ENCODE data around the gene MTA2.
"Not testable (repeated sequence)": the region's sequence is repeated elsewhere in the genome, so short reads cannot be mapped to it uniquely, and the experiment has no call there.

Gene MTA2

GRCh38 chr11:62565100-62565802 lies 36.4 kb downstream of the MTA2 start:
- no peak for DNase-seq

DNA sequence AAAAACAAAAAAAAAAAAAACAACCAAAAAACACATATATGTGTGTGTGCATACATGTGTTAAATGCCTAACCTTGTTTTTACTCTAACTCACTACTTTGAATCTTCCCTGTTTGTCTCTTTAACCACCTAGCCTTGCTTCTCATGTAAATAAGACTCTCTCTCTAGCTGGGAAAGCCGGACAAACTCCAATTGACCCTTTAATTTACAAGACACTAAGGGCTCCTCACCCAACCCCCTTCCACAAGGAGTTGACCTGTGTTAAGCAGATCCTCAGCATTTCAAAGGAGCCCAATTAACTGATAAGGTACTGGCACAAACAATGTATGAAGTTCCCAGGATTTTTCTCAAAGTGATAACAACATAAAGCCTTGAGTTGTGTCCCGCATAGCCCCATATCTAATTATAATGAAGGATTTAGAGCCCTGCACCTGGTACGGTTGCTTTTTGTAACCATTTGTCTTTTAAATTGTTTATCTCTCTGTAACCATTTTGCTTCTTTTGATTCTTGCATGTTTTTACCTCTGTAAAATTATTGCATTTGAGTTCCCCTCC lies 39.9 kb downstream of the MTA2 start:
- DNase-seq, result not testable (repeated sequence)

GRCh38 chr11:62560566-62561103 lies 41.0 kb downstream of the MTA2 start:
- DNase-seq, result peak; percentile 98

- DNase-seq, result not testable (repeated sequence)
Observed at GRCh38 chr11:62559626-62560025, 42.0 kb downstream of the MTA2 start.

DNA sequence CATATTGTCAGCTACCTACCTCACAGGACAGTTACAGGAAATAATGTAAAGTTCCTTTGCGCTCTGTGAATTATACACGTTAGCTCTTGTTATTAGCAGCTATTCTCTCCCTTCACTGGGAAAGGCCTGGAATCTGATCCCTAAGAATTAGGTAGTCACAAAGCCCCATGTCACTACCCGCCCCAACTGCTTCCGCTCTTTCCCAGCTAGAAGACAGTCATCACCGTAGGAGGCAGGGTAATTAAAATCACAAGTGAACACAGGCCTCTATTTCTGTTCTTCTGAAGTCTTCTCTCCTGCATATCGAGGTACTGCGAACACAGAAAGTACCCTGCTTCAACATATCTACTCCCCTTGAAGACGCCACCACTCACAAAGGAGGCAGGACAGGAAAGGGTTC lies 42.5 kb downstream of the MTA2 start:
- no peak for DNase-seq

DNA sequence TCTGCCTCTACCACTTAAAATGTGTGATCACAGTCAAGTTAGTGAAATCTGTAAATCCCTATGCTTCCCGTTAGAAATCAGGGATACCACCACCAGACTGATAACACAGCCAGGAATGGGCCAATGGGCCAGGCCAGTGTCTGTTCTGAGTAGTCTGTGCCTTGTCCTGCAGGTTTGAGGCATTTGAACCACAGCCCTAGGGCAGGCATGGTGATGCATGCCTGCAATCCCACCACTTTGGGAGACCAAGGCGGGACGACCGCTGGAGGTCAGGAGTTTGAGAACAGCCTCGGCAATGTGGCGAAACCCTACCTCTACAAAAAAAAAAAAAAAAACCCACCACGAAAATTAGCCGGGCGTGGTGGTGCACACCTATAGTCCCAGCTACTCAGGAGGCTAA lies 43.0 kb downstream of the MTA2 start:
- no peak for DNase-seq

DNA sequence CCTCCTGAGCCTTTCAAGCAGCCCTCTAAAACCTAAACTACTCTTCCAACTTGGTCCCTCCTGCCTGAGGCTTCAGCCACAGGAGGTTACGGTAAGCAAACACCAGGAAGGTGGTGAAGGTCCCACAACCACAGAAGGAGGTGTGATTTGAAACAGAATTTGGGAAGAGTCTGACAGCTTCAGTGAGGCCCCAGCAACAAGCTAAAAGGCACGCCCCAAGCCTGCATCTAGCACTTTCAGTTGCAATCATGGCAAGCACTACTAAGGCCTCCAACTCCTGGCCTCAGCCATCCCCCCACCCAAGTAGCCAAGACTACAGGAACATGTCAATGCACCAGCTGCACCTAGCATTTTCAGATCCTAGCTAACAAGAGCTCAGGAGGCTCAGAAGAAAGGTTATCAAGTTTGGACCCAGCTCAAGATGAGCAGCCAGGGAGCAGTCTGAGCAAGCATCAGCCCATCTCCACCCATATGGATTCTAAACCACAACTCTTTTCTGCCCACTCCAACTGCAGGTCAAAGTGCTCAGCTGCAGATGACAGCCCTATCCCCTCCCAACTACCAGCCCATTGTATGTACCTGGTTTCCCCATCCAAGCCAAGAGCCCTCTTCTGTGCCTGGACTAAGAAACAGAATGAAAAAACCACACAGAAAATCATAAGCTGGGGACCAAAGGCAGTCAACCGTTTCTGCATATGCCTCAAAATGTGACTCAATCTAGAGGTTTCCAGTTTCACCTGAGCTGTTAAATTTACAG lies 44.6 kb downstream of the MTA2 start:
- no peak for DNase-seq

DNA sequence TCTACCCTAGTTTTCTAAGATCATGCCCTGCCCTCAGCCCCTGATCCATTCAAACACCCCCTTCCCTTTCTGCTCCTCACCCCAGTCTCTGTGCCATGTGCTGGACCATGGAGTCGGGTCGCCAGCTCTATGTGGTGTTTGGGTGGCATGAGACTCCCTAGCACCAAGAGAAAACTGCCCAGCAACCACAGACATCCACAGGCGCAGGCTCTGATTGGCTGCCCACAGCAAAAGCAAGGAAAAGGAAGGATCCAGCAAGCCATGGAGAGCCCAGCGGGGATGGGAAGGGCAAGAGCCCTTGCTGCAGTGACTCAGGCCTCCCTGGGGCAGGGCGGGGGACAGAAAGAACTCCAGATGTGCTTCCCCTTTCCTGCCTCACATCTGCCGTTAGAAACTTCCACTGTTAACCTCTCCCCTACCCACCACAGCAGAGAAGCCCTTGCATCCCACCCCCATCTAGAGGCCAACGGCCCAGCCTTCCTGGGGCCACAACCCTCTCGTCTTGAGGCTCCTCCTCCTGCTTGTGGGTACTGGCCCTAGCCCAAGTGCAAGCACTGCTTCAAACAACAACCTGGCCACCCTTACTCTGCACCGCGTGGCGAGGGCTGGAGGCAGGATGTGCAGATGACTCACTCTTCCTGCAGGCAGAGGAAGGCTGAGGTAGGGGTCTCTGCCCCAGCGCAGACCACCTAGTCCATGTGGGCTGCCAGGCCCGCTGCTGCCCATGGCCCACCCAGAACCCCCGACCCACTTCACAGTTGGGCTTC lies 45.4 kb downstream of the MTA2 start:
- peak; percentile 95 for DNase-seq

DNA sequence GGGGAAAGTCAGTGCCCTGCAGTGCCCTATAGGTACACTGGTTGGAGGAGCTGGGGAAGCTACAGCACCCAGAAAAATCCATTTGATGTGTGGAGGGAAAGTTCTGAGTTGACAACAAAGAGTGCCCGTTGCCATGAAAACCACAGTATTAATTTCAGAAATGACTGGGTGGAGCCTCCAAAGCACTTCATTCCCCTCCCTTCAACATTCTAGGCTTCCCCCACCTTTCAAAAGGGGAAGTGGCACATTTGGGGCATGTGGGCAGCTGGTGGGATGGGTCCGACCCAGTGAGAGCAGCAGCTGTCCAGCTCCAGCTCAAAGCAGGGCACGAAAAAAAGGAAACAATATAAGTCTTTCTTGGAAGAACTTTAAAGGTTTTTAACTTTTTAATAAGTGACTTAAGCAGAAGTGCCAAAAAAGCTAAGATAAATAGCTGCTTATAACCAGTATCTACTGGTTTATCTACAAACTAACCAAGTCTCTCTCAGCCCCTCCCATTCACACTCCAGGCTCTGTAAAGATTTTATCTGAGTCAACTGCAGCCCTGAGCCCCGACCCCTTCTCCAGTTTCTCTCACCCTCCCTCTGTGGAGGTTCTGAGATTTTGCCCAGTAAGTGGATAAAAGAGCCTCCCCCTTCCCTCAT lies 46.1 kb downstream of the MTA2 start:
- DNase-seq, result no peak

DNA sequence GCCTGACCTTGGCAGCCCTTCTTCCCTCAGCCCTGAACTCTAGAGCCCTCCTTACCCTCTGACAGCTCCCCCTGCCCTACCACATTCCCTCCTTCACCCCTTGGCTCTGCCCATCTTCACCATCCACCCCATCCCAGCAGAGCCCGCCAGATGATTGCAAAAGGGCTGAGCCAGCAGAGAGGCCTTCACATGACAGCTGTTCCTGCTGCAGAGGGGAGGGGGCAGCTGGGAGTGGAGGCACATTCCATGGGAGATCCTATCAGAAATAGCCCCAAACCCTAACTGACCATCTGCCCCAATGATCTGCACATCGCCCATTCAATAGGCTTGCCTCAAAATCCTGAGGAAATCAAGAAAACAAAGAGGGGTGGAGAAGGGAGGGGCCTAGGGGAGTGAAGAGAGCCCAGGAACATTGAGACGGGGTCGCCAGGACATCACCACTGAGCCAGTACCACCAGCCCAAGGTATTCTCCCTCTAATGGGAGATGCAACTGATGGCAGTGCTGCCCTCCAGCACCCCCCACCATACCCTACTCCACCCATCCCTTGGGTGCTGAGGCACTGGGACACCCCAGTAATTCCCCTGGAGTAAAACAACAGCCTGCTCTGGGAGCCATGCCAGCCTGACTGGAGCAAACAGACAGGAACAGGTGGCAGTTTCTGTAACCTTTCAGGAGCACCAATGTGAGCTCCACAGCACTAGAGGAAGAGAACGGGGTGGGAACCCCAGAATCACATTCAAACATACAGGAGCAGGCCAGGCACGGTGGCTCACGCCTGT lies 47.1 kb downstream of the MTA2 start:
- no peak for DNase-seq

DNA sequence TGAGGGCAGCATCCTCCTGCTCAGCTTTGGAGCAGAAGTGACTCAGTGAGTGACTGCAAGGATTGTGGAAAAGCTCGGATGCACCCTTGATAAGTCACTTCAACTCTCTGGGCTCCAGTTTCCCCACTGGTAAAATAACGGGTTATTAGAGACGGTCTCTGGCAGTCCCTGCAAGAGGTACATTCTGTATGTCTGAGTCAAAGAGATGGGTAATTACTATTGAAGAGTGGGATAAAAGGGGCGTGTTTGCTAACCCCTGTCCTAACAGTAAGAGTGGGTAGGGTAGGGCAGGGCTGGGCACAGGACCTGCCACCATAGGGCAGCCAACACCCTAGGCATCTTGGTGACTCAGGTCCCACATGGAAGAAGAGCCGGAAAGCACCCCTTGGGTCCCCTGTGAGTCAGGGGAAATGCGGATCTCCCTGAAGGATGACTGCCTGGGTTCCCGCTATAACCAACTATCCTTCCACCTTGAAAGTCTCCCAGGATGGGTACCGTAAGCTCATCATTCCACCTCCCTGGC lies 47.8 kb downstream of the MTA2 start:
- DNase-seq, result peak; percentile 90

- DNase-seq, result peak; percentile 94
Observed at GRCh38 chr11:62553080-62553838, 48.4 kb downstream of the MTA2 start.

GRCh38 chr11:62552485-62553079 lies 49.1 kb downstream of the MTA2 start:
- peak; percentile 75 for DNase-seq

- not testable (repeated sequence) for DNase-seq
Observed at GRCh38 chr11:62550478-62550877, 51.2 kb downstream of the MTA2 start.

DNA sequence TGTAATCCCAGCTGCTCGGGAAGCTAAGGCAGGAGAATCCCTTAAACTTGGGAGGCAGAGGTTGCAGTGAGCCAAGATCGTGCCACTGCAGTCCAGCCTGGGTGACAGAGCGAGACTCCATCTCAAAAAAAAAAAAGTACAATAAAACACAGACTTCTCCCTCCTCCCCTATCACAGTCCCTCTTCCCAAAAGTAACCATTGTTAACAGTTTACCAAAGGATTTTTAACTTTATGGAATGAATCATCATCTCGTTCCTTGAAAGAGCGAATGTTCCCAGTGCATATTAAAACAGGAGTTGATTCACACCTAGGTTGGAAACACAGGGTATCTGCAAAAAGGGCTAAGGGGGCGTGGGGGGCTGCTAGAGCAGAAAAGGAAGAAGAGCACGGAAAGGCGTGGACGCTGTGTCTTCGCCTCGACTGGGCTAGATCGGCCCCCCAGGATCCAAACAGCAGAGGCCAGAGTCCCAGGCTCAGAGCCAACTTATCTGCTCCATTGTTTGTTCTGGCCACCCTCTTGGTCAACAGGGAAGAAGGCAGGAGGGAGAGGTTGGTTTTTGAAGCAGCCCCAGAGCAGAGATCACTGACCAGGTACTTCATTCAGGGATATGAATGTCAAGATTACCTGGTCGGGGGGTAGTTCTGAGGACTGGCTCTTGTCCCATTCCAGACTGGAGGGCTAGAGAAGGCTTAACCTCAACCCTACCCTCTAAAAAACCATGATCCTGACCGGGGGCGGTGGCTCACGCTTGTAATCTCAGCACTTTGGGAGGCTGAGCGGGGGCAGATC lies 52.9 kb downstream of the MTA2 start:
- no peak for DNase-seq

GRCh38 chr11:62547691-62548281 lies 53.9 kb downstream of the MTA2 start:
- no peak for DNase-seq

DNA sequence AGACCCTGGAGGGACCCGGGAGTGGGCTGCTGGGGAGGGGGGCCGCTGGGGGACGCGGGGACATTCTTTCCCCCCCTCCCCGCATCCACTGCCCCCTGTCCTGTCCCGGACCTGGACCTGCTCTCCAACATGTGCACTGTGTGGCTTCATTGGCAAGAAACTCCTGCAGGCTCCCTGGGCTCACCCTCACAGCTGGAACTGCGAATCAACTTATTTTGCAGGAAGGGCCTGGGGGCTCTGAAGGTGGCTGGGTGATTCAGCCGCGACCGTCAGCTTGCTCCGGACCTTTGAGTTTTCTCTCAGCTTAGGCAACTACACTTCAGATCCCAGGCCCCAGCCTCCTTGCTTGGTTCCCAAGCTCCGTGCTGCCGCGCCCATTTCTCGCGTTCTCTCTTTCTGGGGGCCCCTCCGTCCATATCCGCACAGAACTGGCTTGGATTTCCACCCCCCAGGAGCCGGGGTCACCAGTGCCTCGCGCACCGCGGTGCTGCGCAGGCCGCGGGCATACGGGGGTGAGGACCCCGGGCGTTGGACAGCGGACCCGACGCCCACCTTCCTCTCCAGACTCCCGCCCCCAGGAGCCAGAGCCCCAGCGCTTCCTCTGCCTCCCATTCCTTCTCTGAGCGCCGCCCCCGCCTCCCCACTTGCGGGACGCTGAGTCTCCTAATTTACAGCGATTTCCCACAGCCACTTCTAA lies 54.6 kb downstream of the MTA2 start:
- no peak for DNase-seq

DNA sequence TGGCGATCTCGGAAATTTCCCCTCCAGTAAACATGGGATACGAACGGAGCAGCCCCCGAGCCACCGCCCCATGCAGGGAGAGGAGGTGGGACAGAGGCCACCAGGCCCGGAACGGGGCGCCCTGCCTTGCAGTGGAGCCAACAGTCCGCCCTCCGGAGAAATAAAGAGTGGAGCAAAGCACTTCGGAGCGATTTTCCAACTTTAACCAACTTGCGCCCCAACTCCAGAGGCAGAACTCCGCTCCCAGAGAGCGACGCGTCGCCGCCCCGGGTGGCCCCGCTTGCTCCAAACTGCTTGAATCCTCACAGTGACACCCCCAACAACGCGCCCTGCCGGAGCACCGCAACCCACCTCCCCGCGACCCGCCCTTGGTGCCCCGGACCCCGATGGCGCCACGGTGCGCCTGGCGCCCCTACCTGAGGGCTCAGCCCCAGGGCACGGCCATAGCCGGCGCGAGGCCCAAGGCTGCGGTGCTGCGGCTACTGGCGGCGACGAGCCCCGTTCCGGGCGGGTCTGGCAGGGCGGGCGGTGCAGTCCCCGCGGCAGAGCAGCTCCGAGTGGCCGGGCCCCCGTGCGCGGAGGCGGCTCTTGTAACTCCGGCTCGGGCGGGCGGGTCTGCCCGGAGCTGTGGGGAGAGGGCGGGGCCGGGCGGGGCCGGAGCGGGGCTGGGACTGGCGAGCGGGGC lies 55.3 kb downstream of the MTA2 start, which contains the start of gene AHNAK:
Gene AHNAK, minus strand, starts transcription at position 563 of the 685 bp plus-strand sequence. CDS start 10,708 bp downstream, outside the sequence.
- DNase-seq, result peak; percentile 57

Measured in fibroblast of upper back skin (primary cell).